ENCODE measurements around the gene THSD8. TPM values are rescaled to one million over a fixed set of nuclear protein-coding genes. Genes with fewer than 3 reads are reported as not detected.

THSD8 gene
- polyA plus RNA-seq (2013, experiment 1 of 4), result 31.0 TPM
- 34.3 TPM for polyA plus RNA-seq (2013, experiment 2 of 4)
- 16.1 TPM for polyA plus RNA-seq (2013, experiment 3 of 4)
- polyA plus RNA-seq (2013, experiment 4 of 4), result 19.4 TPM

DNA sequence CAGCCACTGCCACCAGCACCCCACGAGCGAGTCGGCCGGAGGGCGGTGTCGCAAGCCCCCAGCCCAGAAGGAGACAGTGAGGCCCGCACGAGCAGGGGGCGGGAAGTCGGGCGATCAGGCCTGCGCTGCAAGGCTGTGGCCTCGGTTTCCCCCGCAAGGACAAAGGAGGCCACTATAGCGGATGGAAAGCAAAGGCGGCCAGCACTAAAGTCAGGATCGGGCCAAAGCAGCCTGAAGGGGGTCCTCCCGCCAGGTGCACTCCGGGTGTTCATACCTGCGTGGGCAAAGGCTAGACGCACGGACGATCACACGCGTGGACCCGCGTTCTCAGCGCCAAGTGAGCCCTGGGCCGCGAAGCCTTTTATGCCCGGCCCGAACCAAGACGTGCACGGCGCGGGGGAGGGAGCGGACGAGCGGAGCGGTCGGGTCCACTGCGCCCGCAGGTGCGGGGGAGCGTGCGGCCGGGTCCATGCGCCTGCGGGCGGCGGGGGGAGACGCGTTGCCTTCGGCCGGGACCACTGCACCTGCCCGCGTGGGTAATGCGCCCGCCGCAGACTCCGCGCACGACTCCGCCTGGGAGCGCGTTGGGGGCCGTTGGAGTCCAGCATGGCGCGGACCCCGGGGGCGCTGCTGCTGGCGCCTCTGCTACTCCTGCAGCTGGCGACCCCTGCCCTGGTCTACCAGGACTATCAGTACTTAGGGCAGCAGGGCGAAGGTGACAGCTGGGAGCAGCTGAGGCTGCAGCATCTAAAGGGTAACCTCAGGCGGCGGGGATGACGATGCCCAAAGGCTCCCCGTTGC lies at the start of gene THSD8, which contains the start of gene PRDX2:
TSS of gene THSD8 (plus strand) at position 604 of the 801 bp plus-strand sequence. CDS start at position 607, 3 bp downstream.
TSS of gene PRDX2 (minus strand) at position 335 of the 801 bp plus-strand sequence. CDS start 539 bp downstream, outside the sequence.
- H3K4me3 ChIP-seq (ENCODE audit: insufficient read depth, low read depth, low read length), result peak within 1 kb of the TSS; percentile 93
- H3K27me3 ChIP-seq (ENCODE audit: control insufficient read depth, insufficient read depth, low read length, poor library complexity, severe bottlenecking), result peaks cover 9% of the 10 kb centered on the region
- H3K27ac ChIP-seq (ENCODE audit: insufficient read depth, low read depth, low read length, poor library complexity, severe bottlenecking), result peak within 1 kb of the TSS; percentile 46
- H3K4me1 ChIP-seq (ENCODE audit: control insufficient read depth, insufficient read depth, low read length), result peaks cover 16% of the 10 kb centered on the region
- peaks cover 13% of the 10 kb centered on the region for H3K36me3 ChIP-seq (ENCODE audit: control insufficient read depth, insufficient read depth, low read length)
- no peaks in the 10 kb centered on the region for H3K9me3 ChIP-seq (ENCODE audit: control insufficient read depth, low read length)
- 0 to 1% methylated on average over 78 of the region's 78 CpGs for WGBS, 2 experiments

DNA sequence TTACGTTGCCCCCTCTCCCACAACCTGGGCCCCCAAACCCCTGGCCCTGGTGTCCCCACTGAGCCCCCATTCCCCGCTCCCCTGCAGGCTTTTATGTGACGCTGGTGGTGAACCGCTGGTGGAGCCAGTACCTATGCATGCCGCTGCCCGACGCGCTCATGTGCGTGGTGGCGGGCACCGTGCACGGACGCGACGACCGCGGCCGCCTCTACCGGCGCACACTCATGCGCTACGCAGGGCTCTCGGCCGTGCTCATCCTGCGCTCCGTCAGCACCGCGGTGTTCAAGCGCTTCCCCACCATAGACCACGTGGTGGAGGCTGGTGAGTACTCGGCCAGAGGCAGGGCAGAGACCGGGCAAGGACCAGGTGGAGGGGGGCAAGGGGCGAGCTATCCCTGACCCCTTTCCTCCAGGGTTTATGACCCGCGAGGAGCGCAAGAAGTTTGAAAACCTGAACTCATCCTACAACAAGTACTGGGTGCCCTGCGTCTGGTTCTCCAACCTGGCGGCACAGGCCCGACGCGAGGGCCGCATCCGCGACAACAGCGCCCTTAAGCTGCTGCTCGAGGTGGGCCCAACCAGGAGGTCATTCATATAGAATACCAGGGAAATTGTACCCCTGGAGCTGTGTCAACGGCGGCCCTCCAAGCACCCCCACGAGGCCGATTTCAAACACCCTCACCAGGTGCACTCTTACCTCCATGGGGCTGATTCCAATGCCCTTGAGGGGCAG lies 47.2 kb upstream of the THSD8 start:
- Histone ChIP-seq H3K27ac (ENCODE audit: insufficient read depth, low read depth, low read length, poor library complexity, severe bottlenecking) (no peak overlapping the region), H3K4me3 (ENCODE audit: insufficient read depth, low read depth, low read length) (no peak overlapping the region), H3K4me1 (ENCODE audit: control insufficient read depth, insufficient read depth, low read length) (peaks cover 11% of the 10 kb centered on the region), H3K9me3 (ENCODE audit: control insufficient read depth, low read length) (no peaks in the 10 kb centered on the region), H3K36me3 (ENCODE audit: control insufficient read depth, insufficient read depth, low read length) (no peaks in the 10 kb centered on the region), H3K27me3 (ENCODE audit: control insufficient read depth, insufficient read depth, low read length, poor library complexity, severe bottlenecking) (peaks cover 40% of the 10 kb centered on the region)
- 90 to 92% methylated on average over 50 of the region's 50 CpGs for WGBS, 2 experiments

DNA sequence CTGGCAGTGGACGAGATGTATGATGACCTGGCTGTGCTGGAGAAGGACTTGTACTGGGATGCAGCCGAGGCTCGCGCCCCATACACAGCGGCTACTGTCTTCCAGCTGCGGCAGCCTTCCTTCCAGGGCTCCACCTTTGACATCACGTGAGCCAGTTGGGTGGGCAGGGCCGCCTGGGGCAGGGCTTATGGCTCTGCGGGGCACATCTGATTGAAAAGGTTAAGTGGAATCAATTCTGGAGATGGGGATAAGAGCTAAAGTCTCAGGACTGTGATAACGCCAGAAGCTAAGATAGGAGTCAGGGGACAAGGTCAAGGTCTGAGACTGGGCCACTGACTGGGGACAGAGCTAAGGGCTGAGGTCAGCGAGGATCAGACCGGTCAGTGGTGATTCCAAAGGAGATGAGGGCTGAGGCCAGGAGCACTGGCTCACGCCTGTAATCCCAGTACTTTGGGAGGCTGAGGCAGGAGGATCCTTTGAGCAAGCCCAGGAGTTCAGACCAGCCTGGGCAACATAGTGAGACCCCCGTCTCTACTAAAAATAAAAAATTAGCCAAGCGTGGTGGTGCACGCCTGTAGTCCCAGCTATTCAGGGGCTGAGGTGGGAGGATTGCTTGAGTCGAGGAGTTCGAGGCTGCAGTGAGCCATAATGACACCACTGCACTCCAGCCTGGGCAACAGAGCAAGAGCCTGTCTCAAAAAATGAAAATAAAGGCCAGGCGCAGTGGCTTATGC lies 45.6 kb upstream of the THSD8 start:
- 90 to 92% methylated on average over 19 of the region's 19 CpGs for WGBS, 2 experiments
- no peaks in the 10 kb centered on the region for H3K36me3 ChIP-seq (ENCODE audit: control insufficient read depth, insufficient read depth, low read length)
- H3K4me1 ChIP-seq (ENCODE audit: control insufficient read depth, insufficient read depth, low read length), result peaks cover 3% of the 10 kb centered on the region
- H3K27me3 ChIP-seq (ENCODE audit: control insufficient read depth, insufficient read depth, low read length, poor library complexity, severe bottlenecking), result peaks cover 23% of the 10 kb centered on the region
- H3K27ac ChIP-seq (ENCODE audit: insufficient read depth, low read depth, low read length, poor library complexity, severe bottlenecking), result no peak overlapping the region
- H3K9me3 ChIP-seq (ENCODE audit: control insufficient read depth, low read length), result no peaks in the 10 kb centered on the region
- H3K4me3 ChIP-seq (ENCODE audit: insufficient read depth, low read depth, low read length), result no peak overlapping the region

DNA sequence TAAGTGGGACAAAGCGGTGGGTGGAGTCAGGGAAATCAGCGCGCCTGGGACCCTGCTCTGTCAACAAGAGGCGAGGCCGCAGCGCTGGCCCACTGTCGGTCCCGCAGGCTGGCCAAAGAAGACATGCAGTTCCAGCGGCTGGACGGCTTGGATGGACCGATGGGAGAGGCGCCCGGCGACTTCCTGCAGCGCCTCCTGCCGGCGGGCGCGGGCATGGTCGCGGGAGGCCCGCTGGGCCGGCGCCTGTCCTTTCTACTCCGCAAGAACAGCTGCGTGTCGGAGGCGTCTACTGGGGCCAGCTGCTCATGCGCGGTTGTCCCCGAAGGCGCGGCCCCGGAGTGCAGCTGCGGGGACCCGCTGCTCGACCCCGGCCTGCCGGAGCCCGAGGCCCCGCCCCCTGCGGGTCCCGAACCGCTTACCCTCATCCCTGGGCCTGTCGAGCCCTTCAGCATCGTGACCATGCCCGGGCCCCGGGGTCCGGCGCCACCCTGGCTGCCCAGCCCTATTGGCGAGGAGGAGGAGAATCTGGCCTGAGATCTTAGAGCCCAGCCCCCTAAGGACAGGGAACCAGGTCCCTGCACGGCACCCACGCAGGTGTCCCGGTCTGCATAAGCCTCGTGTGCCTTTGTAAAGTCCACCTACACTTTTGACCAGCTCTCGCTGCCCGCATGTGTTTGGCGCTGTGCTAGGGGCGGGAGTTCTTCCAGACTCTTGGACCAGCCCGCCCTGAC lies 44.2 kb upstream of the THSD8 start:
- Histone ChIP-seq H3K4me3 (ENCODE audit: insufficient read depth, low read depth, low read length) (peak overlapping the region; percentile 24), H3K36me3 (ENCODE audit: control insufficient read depth, insufficient read depth, low read length) (no peaks in the 10 kb centered on the region), H3K27me3 (ENCODE audit: control insufficient read depth, insufficient read depth, low read length, poor library complexity, severe bottlenecking) (peaks cover 9% of the 10 kb centered on the region), H3K4me1 (ENCODE audit: control insufficient read depth, insufficient read depth, low read length) (peaks cover 3% of the 10 kb centered on the region), H3K27ac (ENCODE audit: insufficient read depth, low read depth, low read length, poor library complexity, severe bottlenecking) (no peak overlapping the region), H3K9me3 (ENCODE audit: control insufficient read depth, low read length) (no peaks in the 10 kb centered on the region)
- 10% methylated on average over 60 of the region's 60 CpGs for WGBS, 2 experiments

DNA sequence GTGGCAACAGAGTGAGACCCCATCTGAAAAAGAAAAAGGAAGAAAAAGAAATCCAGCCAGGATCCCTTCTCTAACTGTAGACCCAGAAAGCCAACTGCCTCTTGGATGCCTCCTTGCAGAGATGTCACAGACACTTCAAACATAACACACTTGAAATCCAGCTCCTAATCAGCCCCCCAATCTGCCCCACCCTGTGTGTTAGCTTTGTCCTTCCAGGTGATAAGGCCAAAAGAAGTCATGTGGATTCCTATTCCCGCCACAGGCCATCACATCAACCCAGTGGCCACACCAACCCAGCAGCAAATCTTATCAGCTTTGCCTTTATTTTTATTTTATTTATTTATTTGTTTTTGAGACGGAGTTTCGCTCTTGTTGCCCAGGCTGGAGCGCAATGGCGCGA lies 42.2 kb upstream of the THSD8 start:
- Histone ChIP-seq H3K27ac (ENCODE audit: insufficient read depth, low read depth, low read length, poor library complexity, severe bottlenecking) (no peak overlapping the region), H3K36me3 (ENCODE audit: control insufficient read depth, insufficient read depth, low read length) (no peaks in the 10 kb centered on the region), H3K9me3 (ENCODE audit: control insufficient read depth, low read length) (no peaks in the 10 kb centered on the region), H3K4me3 (ENCODE audit: insufficient read depth, low read depth, low read length) (no peak overlapping the region), H3K4me1 (ENCODE audit: control insufficient read depth, insufficient read depth, low read length) (peaks cover 3% of the 10 kb centered on the region), H3K27me3 (ENCODE audit: control insufficient read depth, insufficient read depth, low read length, poor library complexity, severe bottlenecking) (no peaks in the 10 kb centered on the region)
- 88% methylated on average over 1 to 6 of the region's 6 CpGs for WGBS, 2 experiments

DNA sequence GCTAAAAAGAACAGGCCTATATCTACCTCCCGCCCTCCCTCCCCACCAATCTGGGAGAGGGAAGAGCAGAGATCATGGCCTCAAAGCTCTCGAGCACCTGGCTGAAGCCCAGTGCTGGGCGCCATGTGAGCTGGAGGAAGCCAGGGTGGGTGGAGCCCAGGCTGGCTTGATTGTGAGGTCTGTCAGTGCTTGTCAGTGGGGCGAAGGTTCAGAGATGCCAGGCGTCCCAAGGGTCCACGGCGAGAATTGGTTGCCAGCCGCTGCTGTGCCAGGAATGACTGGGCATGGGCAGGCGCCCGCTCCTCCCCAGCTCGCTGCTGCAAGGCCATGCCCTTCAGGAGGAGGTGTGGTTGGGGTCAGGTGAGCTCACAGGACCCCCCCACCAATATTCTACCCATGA lies 38.8 kb upstream of the THSD8 start:
- H3K27me3 ChIP-seq (ENCODE audit: control insufficient read depth, insufficient read depth, low read length, poor library complexity, severe bottlenecking), result no peaks in the 10 kb centered on the region
- H3K9me3 ChIP-seq (ENCODE audit: control insufficient read depth, low read length), result no peaks in the 10 kb centered on the region
- H3K4me3 ChIP-seq (ENCODE audit: insufficient read depth, low read depth, low read length), result no peak overlapping the region
- no peaks in the 10 kb centered on the region for H3K4me1 ChIP-seq (ENCODE audit: control insufficient read depth, insufficient read depth, low read length)
- no peak overlapping the region for H3K27ac ChIP-seq (ENCODE audit: insufficient read depth, low read depth, low read length, poor library complexity, severe bottlenecking)
- WGBS, 2 experiments, result 95 to 96% methylated on average over 11 of the region's 11 CpGs
- H3K36me3 ChIP-seq (ENCODE audit: control insufficient read depth, insufficient read depth, low read length), result no peaks in the 10 kb centered on the region

DNA sequence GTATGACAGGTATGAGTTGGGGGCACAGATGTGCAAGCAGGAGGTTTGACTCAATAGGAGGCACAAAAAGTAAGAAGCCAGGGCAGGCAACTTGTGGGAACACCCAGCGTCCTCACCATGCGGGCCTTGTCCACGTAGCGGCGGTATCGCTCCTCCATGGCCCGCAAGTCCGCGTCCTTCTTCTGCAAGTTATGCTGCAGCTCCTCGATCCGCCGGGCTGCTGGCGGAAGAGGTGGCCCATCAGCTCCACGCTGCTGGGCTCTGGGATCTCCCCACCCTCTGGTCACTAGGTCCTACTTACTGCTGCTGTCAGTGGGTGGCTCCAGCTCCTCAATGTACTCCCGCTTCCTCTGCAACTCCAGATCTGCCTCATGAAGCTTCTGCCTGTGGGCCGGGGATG lies 37.2 kb upstream of the THSD8 start:
- no peak overlapping the region for H3K4me3 ChIP-seq (ENCODE audit: insufficient read depth, low read depth, low read length)
- no peaks in the 10 kb centered on the region for H3K27me3 ChIP-seq (ENCODE audit: control insufficient read depth, insufficient read depth, low read length, poor library complexity, severe bottlenecking)
- WGBS, 2 experiments, result 96% methylated on average over 16 of the region's 16 CpGs
- H3K9me3 ChIP-seq (ENCODE audit: control insufficient read depth, low read length), result no peaks in the 10 kb centered on the region
- H3K27ac ChIP-seq (ENCODE audit: insufficient read depth, low read depth, low read length, poor library complexity, severe bottlenecking), result no peak overlapping the region
- no peaks in the 10 kb centered on the region for H3K36me3 ChIP-seq (ENCODE audit: control insufficient read depth, insufficient read depth, low read length)
- H3K4me1 ChIP-seq (ENCODE audit: control insufficient read depth, insufficient read depth, low read length), result peaks cover 6% of the 10 kb centered on the region

DNA sequence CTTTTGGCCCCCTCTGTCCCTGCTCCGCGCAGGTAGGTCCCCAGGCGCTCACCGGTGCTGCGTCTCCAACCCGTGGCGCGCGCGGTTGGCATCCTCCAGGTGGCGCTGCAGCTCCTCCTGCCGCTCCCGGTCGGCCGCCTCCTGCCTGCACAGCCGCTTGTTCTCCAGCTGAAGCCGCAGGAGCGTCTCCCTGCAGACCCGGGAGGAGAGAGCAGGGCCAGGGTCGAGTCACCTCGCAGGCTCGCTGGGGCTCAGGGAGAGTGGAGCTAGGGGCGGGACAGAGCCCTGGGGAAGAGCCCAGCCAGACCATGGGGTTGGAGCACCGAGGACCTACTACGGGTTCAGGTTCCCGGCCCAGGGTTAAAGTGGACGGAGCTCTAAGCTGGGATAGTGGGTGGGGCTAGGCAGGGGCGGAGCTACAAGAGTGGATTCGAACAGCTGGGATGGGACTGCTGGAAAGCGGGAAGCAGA lies 35.8 kb upstream of the THSD8 start:
- H3K27me3 ChIP-seq (ENCODE audit: control insufficient read depth, insufficient read depth, low read length, poor library complexity, severe bottlenecking), result peaks cover 6% of the 10 kb centered on the region

DNA sequence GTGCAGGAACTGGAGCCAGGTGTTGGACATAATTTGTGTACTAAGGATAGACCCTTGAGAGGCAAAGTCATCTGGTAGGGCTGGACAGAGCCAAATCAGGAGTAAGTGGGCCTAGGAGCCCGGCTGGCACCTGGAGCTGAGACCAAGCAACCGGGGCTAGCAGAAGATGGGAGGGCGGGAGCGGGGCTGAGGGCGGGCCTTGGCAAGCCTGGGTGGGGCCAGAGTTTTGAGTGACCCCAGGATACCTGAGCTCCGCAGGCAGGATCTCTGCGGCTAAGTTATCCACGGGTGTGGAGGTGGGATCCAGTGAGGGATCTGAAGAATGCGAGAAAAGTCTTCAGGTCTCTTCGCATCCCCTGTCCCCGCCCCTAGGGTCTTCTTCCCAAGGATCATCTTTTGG lies 34.7 kb upstream of the THSD8 start:
- peaks cover 6% of the 10 kb centered on the region for H3K27me3 ChIP-seq (ENCODE audit: control insufficient read depth, insufficient read depth, low read length, poor library complexity, severe bottlenecking)
- no peak overlapping the region for H3K4me3 ChIP-seq (ENCODE audit: insufficient read depth, low read depth, low read length)
- 88 to 89% methylated on average over 11 of the region's 11 CpGs for WGBS, 2 experiments
- no peak overlapping the region for H3K27ac ChIP-seq (ENCODE audit: insufficient read depth, low read depth, low read length, poor library complexity, severe bottlenecking)
- no peaks in the 10 kb centered on the region for H3K36me3 ChIP-seq (ENCODE audit: control insufficient read depth, insufficient read depth, low read length)
- peaks cover 6% of the 10 kb centered on the region for H3K4me1 ChIP-seq (ENCODE audit: control insufficient read depth, insufficient read depth, low read length)
- H3K9me3 ChIP-seq (ENCODE audit: control insufficient read depth, low read length), result no peaks in the 10 kb centered on the region

More for the DNA sequence above, 35.8 kb upstream of the THSD8 start:
- peak overlapping the region; percentile 73 for H3K27ac ChIP-seq (ENCODE audit: insufficient read depth, low read depth, low read length, poor library complexity, severe bottlenecking)
- peak overlapping the region; percentile 57 for H3K4me3 ChIP-seq (ENCODE audit: insufficient read depth, low read depth, low read length)
- no peaks in the 10 kb centered on the region for H3K36me3 ChIP-seq (ENCODE audit: control insufficient read depth, insufficient read depth, low read length)
- H3K4me1 ChIP-seq (ENCODE audit: control insufficient read depth, insufficient read depth, low read length), result peaks cover 6% of the 10 kb centered on the region
- no peaks in the 10 kb centered on the region for H3K9me3 ChIP-seq (ENCODE audit: control insufficient read depth, low read length)
- WGBS, 2 experiments, result 4 to 5% methylated on average over 30 of the region's 30 CpGs

Data from ectodermal cell (in vitro differentiated cells).